Heart right ventricle (tissue), 16 donors: ENCODE data around the gene GFOD1. TPM values are rescaled to one million over a fixed set of nuclear protein-coding genes. Genes with fewer than 3 reads are reported as not detected.
A peak's percentile ranks its signal among the peaks of the same experiment; 100 is the strongest.

ENCODE experiments used
- ATAC-seq, 8 donors: fragments of 200-7000 bp; cut with Tn5 transposase; one replicate each; pipeline ENCODE4 v1.9.1; 2020; ENCODE audit warnings: mild to moderate bottlenecking in 8 of 8, moderate library complexity in 8 of 8, moderate number of reproducible peaks in 1 of 8
- DNase-seq, 2 donors: peaks; one replicate each; pipeline ENCODE4 v3.0.0-alpha.2; 2020
- H3K27ac ChIP-seq, 10 donors: fragments of 200-600 bp; sonication (generic) in 2 of 10; one replicate each; pipeline versions ENCODE4 v1.5.0 to v1.8.0; 2020 to 2022; ENCODE audit warnings: mild to moderate bottlenecking in 3 of 10
- H3K27me3 ChIP-seq, 7 donors: fragments of 200-600 bp; one replicate each; pipeline ENCODE4 v1.8.0; 2021 to 2022; ENCODE audit warnings: mild to moderate bottlenecking in 2 of 7
- H3K36me3 ChIP-seq, 9 donors: fragments of 200-600 bp; sonication (generic) in 1 of 9; one replicate each; pipeline versions ENCODE4 v1.5.0 to v1.8.0; 2020 to 2022; ENCODE audit warnings: mild to moderate bottlenecking in 2 of 9
- H3K4me1 ChIP-seq, 9 donors: fragments of 200-600 bp; sonication (generic) in 1 of 9; one replicate each; pipeline versions ENCODE4 v1.5.0 to v1.8.0; 2020 to 2022; ENCODE audit warnings: mild to moderate bottlenecking in 4 of 9
- H3K4me3 ChIP-seq, 10 donors: fragments of 200-600 bp; sonication (generic) in 2 of 10; one replicate each; pipeline versions ENCODE4 v1.5.0 to v1.8.0; 2020 to 2022; ENCODE audit warnings: mild to moderate bottlenecking in 7 of 10, moderate library complexity in 2 of 10
- H3K9me3 ChIP-seq, 11 donors: fragments of 200-600 bp in 10 of 11; sonication (generic) in 2 of 11; one replicate each; pipeline versions ENCODE4 v1.5.0 to v1.8.0; 2013 to 2022; ENCODE audit warnings: mild to moderate bottlenecking in 2 of 11, control low read depth in 1 of 11, moderate library complexity in 1 of 11
- WGBS, 2 donors: extraction: QIAGEN DNeasy Blood & Tissue Kit; methylation state at CpG; one replicate each; pipeline ENCODE4 v1.1.7; 2013; ENCODE audit warnings: inconsistent platforms in 1 of 2; 5-methylcytosine and 5-hydroxymethylcytosine counted together
- intact Hi-C, 10 donors: fragments of 100-400 bp; cut with DNase I; formaldehyde crosslinking; loops; one replicate each; pipeline versions ENCODE4 v1.11.1 to v1.14.2; 2022
- polyA plus RNA-seq, 2 donors: library from polyadenylated mRNA; stranded (reverse); fragments of 200-250 nt; gene quantifications; one replicate each; pipeline ENCODE4 v1.2.3, GENCODE V29; 2013
- total RNA-seq, 10 donors: library from RNA; stranded (reverse); fragmentation: NEBNext Ultra II Directional in 3 of 10; extraction: Animal tissue kit (Norgen Biotek cat#: 25700) in 3 of 10; gene quantifications; one replicate each; pipeline versions ENCODE4 v1.2.1 to v1.2.4, GENCODE V29; 2021 to 2023
- TF ChIP-seq, protein P1 (sequence below), 9 donors: fragments of 200-600 bp; sonication (generic) in 2 of 9; IDR thresholded peaks; one replicate each; pipeline versions ENCODE4 v1.5.0 to v1.8.0; 2021 to 2022; ENCODE audit warnings: antibody characterized with exemption in 9 of 9, mild to moderate bottlenecking in 5 of 9, moderate library complexity in 1 of 9
- donor health status: Arrhythmogenic right ventricular cardiomyopathy.
- donor health status: ischemic (EF 13 %, LVEDD 7.1; RV severe dilation, severe dysfunction).
- donor health status: healthy with polysubstance abuse.
- donor health status: DM: no; HTN: yes; CAD: no.
- donor health status: DM: no; HTN: no; CAD: no.
- donor health status: ischemic (EF 25% LVEDD 6.9; RV normal size, moderate dysfunction).
- donor health status: ischemic (EF 25% LVEDD 5.7; RV mildly dilated, moderate dysfunction).
- donor health status: healthy.
- donor health status: DM: yes; HTN: yes; CAD: no.
- donor health status: Ischemic cardiomyopathy.
- donor health status: ischemic (EF 35%, LVEDD 5.7; RV mildly dilated, moderate dysfunction).
- donor health status: nonischemic (EF 11% LVEDD 7.7; RV severe dilation, severe dysfunction).
- donor health status: DM: yes; HTN: yes; CAD: no.
- donor health status: PGD.
- donor health status: ischemic (EF 29% LVEDD 5.4; RV normal size, mild dysfunction).
- donor health status: nonischemic (EF 23%, LVEDD 6.1; RV moderate dilation, normal function).

GFOD1 gene
- total and polyA plus RNA-seq, 12 donors, result 13.8 to 96.5 (median 37.0) TPM

- TF ChIP-seq, protein P1, sequence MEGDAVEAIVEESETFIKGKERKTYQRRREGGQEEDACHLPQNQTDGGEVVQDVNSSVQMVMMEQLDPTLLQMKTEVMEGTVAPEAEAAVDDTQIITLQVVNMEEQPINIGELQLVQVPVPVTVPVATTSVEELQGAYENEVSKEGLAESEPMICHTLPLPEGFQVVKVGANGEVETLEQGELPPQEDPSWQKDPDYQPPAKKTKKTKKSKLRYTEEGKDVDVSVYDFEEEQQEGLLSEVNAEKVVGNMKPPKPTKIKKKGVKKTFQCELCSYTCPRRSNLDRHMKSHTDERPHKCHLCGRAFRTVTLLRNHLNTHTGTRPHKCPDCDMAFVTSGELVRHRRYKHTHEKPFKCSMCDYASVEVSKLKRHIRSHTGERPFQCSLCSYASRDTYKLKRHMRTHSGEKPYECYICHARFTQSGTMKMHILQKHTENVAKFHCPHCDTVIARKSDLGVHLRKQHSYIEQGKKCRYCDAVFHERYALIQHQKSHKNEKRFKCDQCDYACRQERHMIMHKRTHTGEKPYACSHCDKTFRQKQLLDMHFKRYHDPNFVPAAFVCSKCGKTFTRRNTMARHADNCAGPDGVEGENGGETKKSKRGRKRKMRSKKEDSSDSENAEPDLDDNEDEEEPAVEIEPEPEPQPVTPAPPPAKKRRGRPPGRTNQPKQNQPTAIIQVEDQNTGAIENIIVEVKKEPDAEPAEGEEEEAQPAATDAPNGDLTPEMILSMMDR (IDR thresholded peaks at IDR 0.05), result no peak
- no peak overlapping the region for H3K27ac ChIP-seq
- no peaks in the 10 kb centered on the region for H3K27me3 ChIP-seq
- no peaks in the 10 kb centered on the region for H3K4me1 ChIP-seq
- H3K9me3 ChIP-seq, result no peaks in the 10 kb centered on the region
- intact Hi-C loops, result no loop called here
- H3K36me3 ChIP-seq, result peaks cover 0 to 100% (median 51%) of the 10 kb centered on the region in 9 donors
- ATAC-seq (no peak), DNase-seq (no peak)
- WGBS, 2 donors, result 95 to 96% methylated on average over 5 of the region's 5 CpGs
- no peak overlapping the region for H3K4me3 ChIP-seq
Measured at GRCh38 chr6:13315896-13316295, 171.5 kb downstream of the GFOD1 start.

- peaks cover 0 to 100% (median 40%) of the 10 kb centered on the region in 9 donors for H3K36me3 ChIP-seq
Measured at GRCh38 chr6:13314806-13315205, 172.6 kb downstream of the GFOD1 start.

GRCh38 chr6:13311155-13311554 is 176.2 kb downstream of the GFOD1 start:
- H3K27ac ChIP-seq, result no peak overlapping the region
- 0 to 47% methylated on average over 1 of the region's 1 CpG for WGBS, 2 donors
- H3K9me3 ChIP-seq, result no peaks in the 10 kb centered on the region
- intact Hi-C loops, result no loop called here
- peaks cover 0 to 29% (median 9%) of the 10 kb centered on the region in 9 donors for H3K4me1 ChIP-seq
- DNase-seq (no peak), ATAC-seq (no peak)
- no peaks in the 10 kb centered on the region for H3K27me3 ChIP-seq
- peaks cover 0 to 99% (median 31%) of the 10 kb centered on the region in 9 donors for H3K36me3 ChIP-seq
- no peak overlapping the region for H3K4me3 ChIP-seq
- TF ChIP-seq, protein P1 (IDR thresholded peaks at IDR 0.05), result no peak

More at GRCh38 chr6:13314806-13315205, 172.6 kb downstream of the GFOD1 start:
- H3K27me3 ChIP-seq, result no peaks in the 10 kb centered on the region
- no peak overlapping the region for H3K27ac ChIP-seq
- no peak overlapping the region for H3K4me3 ChIP-seq
- H3K9me3 ChIP-seq, result no peaks in the 10 kb centered on the region
- DNase-seq (no peak), ATAC-seq (no peak)
- TF ChIP-seq, protein P1 (IDR thresholded peaks at IDR 0.05), result no peak
- peaks cover 0 to 3% (median 0%) of the 10 kb centered on the region in 9 donors for H3K4me1 ChIP-seq
- intact Hi-C loops, result no loop called here

DNA sequence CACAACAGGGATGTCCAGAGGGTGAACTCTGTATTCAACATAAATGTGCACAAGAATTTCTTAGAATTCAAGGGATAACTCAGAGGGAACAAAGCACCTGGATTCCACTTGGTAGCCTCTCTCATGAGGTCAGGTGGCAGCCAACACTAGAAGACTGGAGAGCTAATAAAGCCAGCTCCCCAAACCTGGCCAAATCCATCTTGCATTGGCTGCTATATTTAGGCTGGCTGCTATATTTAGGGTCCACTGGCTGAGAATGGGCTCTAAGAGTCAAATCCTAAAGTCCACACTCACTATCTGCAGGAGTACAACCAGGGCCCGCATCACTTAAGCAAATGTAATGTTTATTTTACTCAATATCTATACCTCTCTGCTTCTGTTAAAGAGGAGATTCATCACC is 179.1 kb downstream of the GFOD1 start:
- Histone ChIP-seq H3K4me1 (peaks cover 6 to 46% (median 23%) of the 10 kb centered on the region in 9 donors), H3K9me3 (no peaks in the 10 kb centered on the region), H3K27me3 (no peaks in the 10 kb centered on the region), H3K4me3 (no peak overlapping the region), H3K36me3 (peaks cover 0 to 93% (median 21%) of the 10 kb centered on the region in 9 donors), H3K27ac (peak overlapping the region in 7 of 10 donors; percentile 16 to 64 (median 49))
- DNase-seq, result peak in 1 of 2 donors; percentile 29
- intact Hi-C loops, result loop anchor here in 1 of 10 donors (10.0 kb wide), 1 partner anchor 114 kb away; no protein-coding TSS in a partner anchor
- ATAC-seq, result peak; percentile 65 to 87 (median 82)
- 58 to 61% methylated on average over 1 of the region's 1 CpG for WGBS, 2 donors
- TF ChIP-seq, protein P1 (IDR thresholded peaks at IDR 0.05), result no peak

Other genes with a start within 250 kb of the GFOD1 start
- 10 to 100 TPM; 21.7 to 42.6 (median 28.6) TPM for gene TBC1D7, start 159.1 kb downstream of the GFOD1 start, total RNA-seq
- gene TBC1D7, start 159.1 kb downstream of the GFOD1 start, polyA plus RNA-seq, result 10 to 100 TPM; 17.3 to 19.3 TPM
- gene SIRT5, start 87.0 kb upstream of the GFOD1 start, total RNA-seq, result 10 to 100 TPM; 32.9 to 60.1 (median 47.2) TPM
- 10 to 100 TPM; 10.8 to 23.4 TPM for gene SIRT5, start 87.0 kb upstream of the GFOD1 start, polyA plus RNA-seq
- 10 to 100 TPM; 41.5 to 55.8 (median 46.8) TPM for gene NOL7, start 127.7 kb upstream of the GFOD1 start, total RNA-seq
- 100 to 1,000 TPM in 1 of 2 donors, 10 to 100 TPM in 1; 45.3 to 112 TPM for gene NOL7, start 127.7 kb upstream of the GFOD1 start, polyA plus RNA-seq
- gene RANBP9, start 224.2 kb upstream of the GFOD1 start, total RNA-seq, result 10 to 100 TPM; 29.4 to 41.6 (median 35.9) TPM
- 10 to 100 TPM; 10.0 to 17.2 TPM for gene RANBP9, start 224.2 kb upstream of the GFOD1 start, polyA plus RNA-seq